ENCODE results near the gene MTHFD1. TPM values are rescaled to one million over a fixed set of nuclear protein-coding genes. Genes with fewer than 3 reads are reported as not detected.
A peak's percentile ranks its signal among the peaks of the same experiment; 100 is the strongest.

Gene MTHFD1
- total and polyA plus RNA-seq, 10 donors = 17.6 to 65.9 (median 29.7) TPM

GRCh38 chr14:64491637-64492036 is 103.5 kb downstream of the MTHFD1 start:
- H3K27ac ChIP-seq = no peak overlapping the region
- 79 to 90% (median 83%) methylated on average over 2 of the region's 2 CpGs for WGBS, 5 donors
- DNase-seq = no peak
- H3K36me3 ChIP-seq = peaks cover 0 to 86% (median 27%) of the 10 kb centered on the region in 6 donors
- intact Hi-C loops (cut with DNase I; ENCODE audit: low total_unique reads) = no loop called here
- TF ChIP-seq CTCF (IDR thresholded peaks at IDR 0.05 in 8 of 11, conservative IDR thresholded peaks at IDR 0.05 in 3 of 11) = no peak
- TF ChIP-seq POLR2A (IDR thresholded peaks at IDR 0.05) = no peak
- TF ChIP-seq POLR2AphosphoS5 (IDR thresholded peaks at IDR 0.05) = no peak
- no peak overlapping the region for H3K4me3 ChIP-seq
- H3K4me1 ChIP-seq = peaks cover 0 to 28% (median under 1%) of the 10 kb centered on the region in 6 donors
- no peaks in the 10 kb centered on the region for H3K9me3 ChIP-seq
- no peaks in the 10 kb centered on the region for H3K27me3 ChIP-seq (replicated peaks in 1 of 7)

GRCh38 chr14:64493455-64493854 is 105.3 kb downstream of the MTHFD1 start:
- WGBS, 5 donors = 89 to 97% (median 94%) methylated on average over 3 of the region's 3 CpGs

GRCh38 chr14:64495252-64495651 is 107.1 kb downstream of the MTHFD1 start:
- Histone ChIP-seq H3K36me3 (peaks cover 0 to 70% (median 8%) of the 10 kb centered on the region in 6 donors), H3K27ac (no peak overlapping the region), H3K4me1 (peaks cover 7 to 56% (median 15%) of the 10 kb centered on the region in 6 donors), H3K27me3 (replicated peaks in 1 of 7) (no peaks in the 10 kb centered on the region), H3K4me3 (no peak overlapping the region), H3K9me3 (no peaks in the 10 kb centered on the region)
- no peak for DNase-seq
- intact Hi-C loops (cut with DNase I; ENCODE audit: low total_unique reads) = no loop called here
- TF ChIP-seq POLR2A (IDR thresholded peaks at IDR 0.05) (no peak), CTCF (IDR thresholded peaks at IDR 0.05 in 8 of 11, conservative IDR thresholded peaks at IDR 0.05 in 3 of 11) (no peak), POLR2AphosphoS5 (IDR thresholded peaks at IDR 0.05) (no peak)

More at GRCh38 chr14:64493455-64493854, 105.3 kb downstream of the MTHFD1 start:
- intact Hi-C loops (cut with DNase I; ENCODE audit: low total_unique reads) = no loop called here
- no peaks in the 10 kb centered on the region for H3K27me3 ChIP-seq (replicated peaks in 1 of 7)
- TF ChIP-seq CTCF (IDR thresholded peaks at IDR 0.05 in 8 of 11, conservative IDR thresholded peaks at IDR 0.05 in 3 of 11) (no peak), POLR2AphosphoS5 (IDR thresholded peaks at IDR 0.05) (no peak), POLR2A (IDR thresholded peaks at IDR 0.05) (no peak)
- H3K36me3 ChIP-seq = peaks cover 0 to 79% (median 15%) of the 10 kb centered on the region in 6 donors
- H3K27ac ChIP-seq = no peak overlapping the region
- H3K9me3 ChIP-seq = no peaks in the 10 kb centered on the region
- DNase-seq = no peak
- H3K4me1 ChIP-seq = peaks cover 0 to 38% (median 5%) of the 10 kb centered on the region in 6 donors
- H3K4me3 ChIP-seq = no peak overlapping the region

- peaks cover 0 to 55% (median 7%) of the 10 kb centered on the region in 6 donors for H3K36me3 ChIP-seq
- no peaks in the 10 kb centered on the region for H3K9me3 ChIP-seq
- intact Hi-C loops (cut with DNase I; ENCODE audit: low total_unique reads) = no loop called here
- H3K27ac ChIP-seq = no peak overlapping the region
- TF ChIP-seq POLR2A (IDR thresholded peaks at IDR 0.05) = no peak
- no peaks in the 10 kb centered on the region for H3K27me3 ChIP-seq (replicated peaks in 1 of 7)
- no peak overlapping the region for H3K4me3 ChIP-seq
- H3K4me1 ChIP-seq = peaks cover 22 to 71% (median 29%) of the 10 kb centered on the region in 6 donors
- DNase-seq = no peak
These were observed 108.6 kb downstream of the MTHFD1 start for GRCh38 chr14:64496764-64497163.

- TF ChIP-seq POLR2AphosphoS5 (IDR thresholded peaks at IDR 0.05) (no peak), POLR2A (IDR thresholded peaks at IDR 0.05) (no peak), CTCF (IDR thresholded peaks at IDR 0.05 in 8 of 11, conservative IDR thresholded peaks at IDR 0.05 in 3 of 11) (no peak)
- peak overlapping the region in 6 of 8 donors; percentile 3 to 100 (median 58) for H3K27ac ChIP-seq
- H3K9me3 ChIP-seq = no peaks in the 10 kb centered on the region
- peaks cover 27 to 71% (median 41%) of the 10 kb centered on the region in 6 donors for H3K4me1 ChIP-seq
- H3K36me3 ChIP-seq = peaks cover 0 to 31% (median 7%) of the 10 kb centered on the region in 6 donors
- H3K4me3 ChIP-seq = no peak overlapping the region
- no peak for DNase-seq
- 96 to 100% (median 97%) methylated on average over 1 of the region's 1 CpG for WGBS, 5 donors
- intact Hi-C loops (cut with DNase I; ENCODE audit: low total_unique reads) = no loop called here
- H3K27me3 ChIP-seq (replicated peaks in 1 of 7) = no peaks in the 10 kb centered on the region
These were observed 111.9 kb downstream of the MTHFD1 start for GRCh38 chr14:64500088-64500487.

All from spleen (tissue), 11 donors.